KG1 (cell line): ENCODE measurements around the gene CLPSL1.

Experiments
- DNase-seq: peaks from one replicate; lab custom pipeline; 2025; lab: John Stamatoyannopoulos, UW

Gene CLPSL1

GRCh38 chr6:35797837-35798526 is 17.2 kb downstream of the CLPSL1 start:
- no peak for DNase-seq

DNA sequence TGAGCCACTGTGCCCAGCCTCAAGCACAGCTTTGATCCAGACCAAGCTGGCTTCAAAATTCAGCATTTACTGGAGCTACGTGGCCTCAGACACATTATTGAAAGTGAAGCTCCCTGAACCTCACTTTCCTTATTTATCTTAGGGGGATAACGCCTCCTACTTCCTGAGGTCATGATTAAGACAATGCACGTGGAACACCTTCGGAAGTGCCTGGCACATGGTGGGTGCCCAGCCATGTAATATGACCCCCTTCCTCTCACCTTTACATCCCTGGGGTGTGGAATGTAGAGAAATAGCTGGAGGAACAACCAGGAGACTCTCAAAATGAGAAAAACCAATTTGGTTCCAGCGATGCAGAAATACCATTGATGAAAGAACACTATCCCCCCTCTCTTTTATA is 17.9 kb downstream of the CLPSL1 start:
- DNase-seq = no peak

DNA sequence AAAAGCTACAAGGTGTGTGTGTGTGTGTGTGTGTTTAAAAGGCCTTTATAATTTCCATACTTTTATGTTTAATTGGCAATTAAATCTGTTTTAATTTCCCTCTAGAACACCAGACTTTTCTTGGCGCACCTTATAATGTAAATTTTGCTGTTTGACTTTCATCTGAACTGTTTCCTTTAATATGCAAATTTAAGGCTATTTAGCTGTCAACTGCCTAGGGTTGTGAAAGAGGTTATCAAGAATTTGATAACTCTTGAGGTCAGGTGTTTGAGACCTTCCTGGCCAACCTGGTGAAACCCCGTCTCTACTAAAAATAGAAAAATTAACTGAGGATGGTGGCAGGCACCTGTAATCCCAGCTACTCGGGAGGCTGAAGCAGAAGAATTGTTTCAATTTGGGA is 20.3 kb downstream of the CLPSL1 start:
- DNase-seq = no peak

GRCh38 chr6:35804996-35805736 is 24.3 kb downstream of the CLPSL1 start, which contains the start of gene LHFPL5:
TSS of gene LHFPL5 (plus strand) at chr6:35805352. CDS start at chr6:35805671, 319 bp downstream.
- no peak for DNase-seq

GRCh38 chr6:35808688-35809087 is 27.9 kb downstream of the CLPSL1 start:
- no peak for DNase-seq

DNA sequence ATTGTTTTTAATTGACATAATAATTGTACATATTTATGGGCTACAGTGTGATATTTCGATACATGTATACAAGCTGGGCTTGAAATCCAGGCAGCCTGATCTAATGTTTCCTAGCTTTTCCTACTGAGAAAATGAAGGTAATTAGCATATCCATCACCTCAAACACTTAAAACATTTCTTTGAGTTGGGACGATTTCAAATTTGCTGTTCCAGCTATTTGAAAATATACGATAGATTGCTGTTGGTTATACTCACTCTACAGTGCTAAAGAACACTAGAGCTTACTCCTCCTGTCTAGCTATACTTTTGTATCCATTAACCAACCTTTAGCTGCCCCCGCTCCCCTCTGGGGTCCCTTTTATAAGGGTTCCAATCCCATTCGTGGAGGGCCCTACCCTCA is 29.0 kb downstream of the CLPSL1 start:
- DNase-seq = no peak

GRCh38 chr6:35810971-35811698 is 30.3 kb downstream of the CLPSL1 start:
- no peak for DNase-seq

DNA sequence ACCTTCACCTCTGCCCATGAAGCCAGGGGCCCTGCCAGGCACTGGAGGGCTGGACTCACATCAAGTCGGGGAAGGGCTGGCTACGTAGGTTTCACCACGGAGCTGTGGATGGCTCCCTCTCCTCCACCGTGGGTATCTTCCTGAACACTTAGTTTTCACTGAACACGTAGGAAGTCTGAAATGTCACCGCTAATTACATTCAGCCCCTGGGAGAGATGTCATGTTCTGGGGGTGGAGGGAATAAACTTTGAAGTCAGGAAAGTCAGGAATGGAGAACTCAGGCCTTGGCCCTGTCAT is 30.8 kb downstream of the CLPSL1 start:
- no peak for DNase-seq

DNA sequence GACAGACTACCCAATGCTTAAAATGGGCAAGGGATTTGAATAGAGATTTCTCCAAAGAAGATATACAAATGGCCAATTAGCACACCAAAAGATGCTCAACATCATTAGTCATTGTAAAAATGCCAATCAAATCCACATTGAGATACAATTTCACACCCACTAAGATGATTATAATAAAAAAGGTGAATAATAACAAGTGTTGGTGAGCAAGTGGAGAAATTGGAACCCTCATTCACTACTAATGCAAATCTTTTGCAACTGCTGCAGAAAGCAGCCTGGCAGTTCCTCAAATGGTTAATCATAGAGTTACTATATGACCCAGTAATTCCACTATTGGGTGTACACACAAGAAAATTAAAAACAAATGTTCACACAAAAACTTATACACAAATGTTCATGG is 36.7 kb downstream of the CLPSL1 start:
- DNase-seq = no peak

DNA sequence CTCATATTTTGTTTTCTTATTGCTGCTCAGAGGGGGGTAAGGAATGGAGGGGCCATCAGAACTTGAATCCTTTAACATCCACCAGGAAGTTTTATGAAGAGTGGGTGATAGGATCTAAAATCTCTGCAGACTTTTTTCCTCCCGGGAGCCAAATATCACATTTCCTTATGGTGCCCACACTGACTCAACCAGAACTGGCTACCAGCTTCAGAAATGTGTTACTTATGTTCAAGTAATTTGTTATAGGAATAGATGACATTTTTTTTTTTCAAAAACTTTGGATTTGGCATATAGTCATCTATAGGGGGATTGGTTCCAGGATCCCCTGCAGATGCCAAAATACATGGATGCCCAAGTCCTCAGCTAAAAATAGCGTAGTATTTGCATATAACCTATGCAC is 42.8 kb downstream of the CLPSL1 start:
- DNase-seq = no peak

DNA sequence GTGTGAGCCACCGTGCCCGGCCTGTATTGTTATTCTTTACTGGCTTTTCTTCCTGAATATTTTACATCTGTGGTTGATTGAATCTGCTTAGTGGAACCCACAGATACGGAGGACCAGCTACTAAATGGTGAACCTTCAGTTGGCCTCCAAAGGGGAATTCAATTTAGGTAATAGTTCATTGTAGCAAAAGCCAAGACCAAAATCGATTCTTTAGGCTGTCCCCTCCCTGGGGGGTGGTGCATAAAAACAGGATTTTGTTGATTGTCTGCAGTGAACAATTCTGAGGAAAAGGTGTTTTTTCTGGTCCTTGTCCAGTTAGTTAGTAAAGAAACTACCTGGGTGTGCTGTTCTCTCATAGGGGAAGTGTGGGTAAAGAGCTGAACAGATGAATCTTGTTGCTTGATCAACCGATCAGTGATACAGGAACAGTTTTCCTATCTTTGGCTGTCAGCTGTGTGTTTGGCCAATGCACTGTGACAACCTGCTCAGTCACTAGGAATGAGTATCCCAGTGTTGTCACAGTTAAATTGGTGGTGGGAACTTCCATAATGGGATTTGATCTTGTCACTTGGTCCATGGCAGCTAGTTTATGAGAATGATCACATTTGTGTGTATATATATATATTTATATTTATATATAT is 43.9 kb downstream of the CLPSL1 start:
- no peak for DNase-seq

DNA sequence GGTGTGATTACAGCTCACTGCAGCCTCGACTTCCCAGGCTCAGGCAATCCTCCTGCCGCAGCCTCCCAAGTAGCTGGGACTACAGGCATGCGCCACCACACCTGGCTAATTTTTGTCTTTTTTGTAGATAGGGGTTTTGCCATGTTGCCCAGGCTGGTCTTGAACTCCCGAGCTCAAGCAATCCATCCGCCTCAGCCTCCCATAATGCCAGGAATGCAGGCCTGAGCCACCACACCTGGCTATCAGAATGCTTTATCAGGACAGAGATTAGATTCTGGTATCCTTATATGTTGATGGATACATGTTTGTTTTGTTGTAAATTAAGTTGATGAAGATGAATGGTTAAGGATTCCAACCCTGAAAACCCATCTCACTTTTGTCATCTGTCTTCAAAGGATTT is 48.5 kb downstream of the CLPSL1 start:
- no peak for DNase-seq

- no peak for DNase-seq
Observed at GRCh38 chr6:35831257-35832007, 50.6 kb downstream of the CLPSL1 start.

GRCh38 chr6:35833536-35833935 is 52.7 kb downstream of the CLPSL1 start:
- no peak for DNase-seq
